H9 (cell line): ENCODE data around the gene PIP5K1A. TPM values are rescaled to one million over a fixed set of nuclear protein-coding genes. Genes with fewer than 3 reads are reported as not detected.

Experiments used
- DNase-seq: peaks from one replicate; pipeline ENCODE4 v3.0.0-alpha.2; 2017
- H2AFZ ChIP-seq: one replicate; pipeline ENCODE4 v1.6.1; 2013; ENCODE audit warnings: mild to moderate bottlenecking, low read length, control low read depth, moderate library complexity
- H2AK5ac ChIP-seq: 2 replicates; pipeline ENCODE4 v1.6.1; 2013; ENCODE audit warnings: low read length, control low read depth, mixed read lengths; ENCODE audit not compliant: insufficient read length
- H2BK120ac ChIP-seq: one replicate; pipeline ENCODE4 v1.6.1; 2013; ENCODE audit warnings: low read depth, mild to moderate bottlenecking, low read length, control low read depth, inconsistent platforms; ENCODE audit not compliant: poor library complexity, severe bottlenecking
- H2BK12ac ChIP-seq: 2 replicates; pipeline ENCODE4 v1.6.1; 2013; ENCODE audit warnings: low read length, control low read depth, mixed read lengths, low read depth; ENCODE audit not compliant: insufficient read length
- H2BK15ac ChIP-seq: 2 replicates; pipeline ENCODE4 v1.6.1; 2013; ENCODE audit warnings: low read depth, low read length, control low read depth
- H2BK20ac ChIP-seq: one replicate; pipeline ENCODE4 v1.6.1; 2013; ENCODE audit warnings: low read depth, mild to moderate bottlenecking, low read length, control low read depth, inconsistent platforms; ENCODE audit not compliant: poor library complexity, severe bottlenecking
- H2BK5ac ChIP-seq: 2 replicates; pipeline ENCODE4 v1.6.1; 2013; ENCODE audit warnings: low read length, control low read depth, mixed read lengths; ENCODE audit not compliant: insufficient read length
- H3K14ac ChIP-seq: 2 replicates; pipeline ENCODE4 v1.6.1; 2013; ENCODE audit warnings: low read length, control low read depth; ENCODE audit not compliant: insufficient read depth
- H3K18ac ChIP-seq: 2 replicates; pipeline ENCODE4 v1.6.1; 2013; ENCODE audit warnings: low read depth, mild to moderate bottlenecking, mixed read lengths, low read length, control low read depth; ENCODE audit not compliant: insufficient read length
- H3K23ac ChIP-seq: 2 replicates; pipeline ENCODE4 v1.6.1; 2013; ENCODE audit warnings: low read length, control low read depth, mixed read lengths, low read depth; ENCODE audit not compliant: insufficient read length
- H3K23me2 ChIP-seq: 2 replicates; pipeline ENCODE4 v1.6.1; 2013; ENCODE audit warnings: low read depth, mild to moderate bottlenecking, mixed read lengths, low read length, control low read depth; ENCODE audit not compliant: insufficient read length, poor library complexity, severe bottlenecking
- H3K27ac ChIP-seq: 2 replicates; pipeline ENCODE4 v1.5.1; 2013; ENCODE audit warnings: low read length, control low read depth, mixed read lengths, low read depth; ENCODE audit not compliant: insufficient read length
- H3K27me3 ChIP-seq: 2 replicates; pipeline ENCODE4 v1.6.1; 2013; ENCODE audit warnings: low read length, control low read depth, inconsistent platforms; ENCODE audit not compliant: insufficient read depth
- H3K4ac ChIP-seq: 2 replicates; pipeline ENCODE4 v1.6.1; 2013; ENCODE audit warnings: low read depth, mild to moderate bottlenecking, control low read depth, inconsistent platforms, low read length, moderate library complexity
- H3K4me1 ChIP-seq: 2 replicates; pipeline ENCODE4 v1.6.1; 2013; ENCODE audit warnings: low read length, control low read depth, inconsistent platforms; ENCODE audit not compliant: insufficient read depth
- H3K4me2 ChIP-seq: 2 replicates; pipeline ENCODE4 v1.6.1; 2013; ENCODE audit warnings: low read length, control low read depth, mixed read lengths; ENCODE audit not compliant: insufficient read length, insufficient read depth
- H3K56ac ChIP-seq: 2 replicates; pipeline ENCODE4 v1.6.1; 2013; ENCODE audit warnings: low read depth, mild to moderate bottlenecking, mixed read lengths, low read length, control low read depth; ENCODE audit not compliant: insufficient read length
- H3K79me1 ChIP-seq: 2 replicates; pipeline ENCODE4 v1.6.1; 2013; ENCODE audit warnings: low read depth, mild to moderate bottlenecking, moderate library complexity, low read length, control low read depth, inconsistent platforms; ENCODE audit not compliant: insufficient read depth, poor library complexity, severe bottlenecking
- H3K79me2 ChIP-seq: 2 replicates; pipeline ENCODE4 v1.6.1; 2013; ENCODE audit warnings: low read length, control low read depth, inconsistent platforms; ENCODE audit not compliant: insufficient read depth
- H3K9ac ChIP-seq: 2 replicates; pipeline ENCODE4 v1.6.1; 2013; ENCODE audit warnings: low read length, control low read depth, mixed read lengths; ENCODE audit not compliant: insufficient read length; ENCODE audit errors: extremely low read depth
- H3K9me3 ChIP-seq: one replicate; pipeline ENCODE4 v1.6.1; 2013; ENCODE audit warnings: low read depth, low read length, inconsistent platforms; ENCODE audit not compliant: control insufficient read depth
- H3T11ph ChIP-seq: one replicate; pipeline ENCODE4 v1.6.1; 2013; ENCODE audit warnings: mild to moderate bottlenecking, low read length, control low read depth, inconsistent platforms
- H4K20me1 ChIP-seq: one replicate; pipeline ENCODE4 v1.6.1; 2013; ENCODE audit not compliant: control insufficient read depth, insufficient read length, insufficient read depth
- H4K5ac ChIP-seq: 2 replicates; pipeline ENCODE4 v1.6.1; 2013; ENCODE audit warnings: low read depth, mild to moderate bottlenecking, mixed read lengths, low read length, control low read depth; ENCODE audit not compliant: insufficient read length
- H4K8ac ChIP-seq: replicated peaks from 2 replicates; pipeline ENCODE4 v1.6.1; 2013; ENCODE audit warnings: low read length, control low read depth, mixed read lengths, low read depth; ENCODE audit not compliant: insufficient read length
- H4K91ac ChIP-seq: 2 replicates; pipeline ENCODE4 v1.6.1; 2013; ENCODE audit warnings: low read depth, mild to moderate bottlenecking, moderate library complexity, mixed read lengths, low read length, control low read depth; ENCODE audit not compliant: insufficient read length
- H3K27ac Mint-ChIP-seq, 3 experiments: 2 replicates in 2 of 3; 3 replicates in 1 of 3; pipeline ENCODE4 v1.8.0; 2020 to 2021; ENCODE audit warnings: mixed read lengths in 3 of 3, mild to moderate bottlenecking in 1 of 3, moderate library complexity in 1 of 3
- H3K27me3 Mint-ChIP-seq: 2 replicates; pipeline ENCODE4 v1.8.0; 2021; ENCODE audit warnings: low read depth, mild to moderate bottlenecking, moderate library complexity, mixed read lengths
- H3K36me3 Mint-ChIP-seq, 3 experiments: 2 replicates in 2 of 3; 3 replicates in 1 of 3; pipeline ENCODE4 v1.8.0; 2020 to 2021; ENCODE audit warnings: low read depth in 3 of 3, mixed read lengths in 3 of 3; ENCODE audit not compliant: insufficient read depth in 1 of 3
- H3K4me1 Mint-ChIP-seq, 2 experiments: 2 replicates each; pipeline ENCODE4 v1.8.0; 2020; ENCODE audit warnings: mixed read lengths in 2 of 2
- H3K4me3 Mint-ChIP-seq, 2 experiments: 2 replicates in 1 of 2; 3 replicates in 1 of 2; pipeline ENCODE4 v1.8.0; 2020 to 2021; ENCODE audit warnings: mild to moderate bottlenecking in 2 of 2, mixed read lengths in 2 of 2, moderate library complexity in 1 of 2
- H3K9me3 Mint-ChIP-seq, 2 experiments: 2 replicates in 1 of 2; 3 replicates in 1 of 2; pipeline ENCODE4 v1.8.0; 2020; ENCODE audit warnings: mild to moderate bottlenecking in 2 of 2, mixed read lengths in 2 of 2, moderate library complexity in 1 of 2
- WGBS: extraction: QIAGEN DNeasy Blood & Tissue Kit; methylation state at CpG from one replicate; pipeline ENCODE4 v1.1.7; 2013; ENCODE audit warnings: missing lambda C conversion rate, low lambda C conversion rate, mixed read lengths; ENCODE audit not compliant: insufficient read length; ENCODE audit errors: extremely low coverage; 5-methylcytosine and 5-hydroxymethylcytosine counted together
- total RNA-seq: library from RNA; stranded (reverse); gene quantifications from 2 replicates; pipeline ENCODE4 v1.2.1, GENCODE V29; 2021
- TF ChIP-seq, protein P1 (sequence below): fragments of 200-600 bp; sonication (generic); conservative IDR thresholded peaks from 3 replicates; pipeline ENCODE4 v1.8.0; 2021; ENCODE audit warnings: antibody characterized with exemption, mild to moderate bottlenecking

Gene PIP5K1A
- total RNA-seq, 1 experiment from 2014 or later, result 94.6 TPM

DNA sequence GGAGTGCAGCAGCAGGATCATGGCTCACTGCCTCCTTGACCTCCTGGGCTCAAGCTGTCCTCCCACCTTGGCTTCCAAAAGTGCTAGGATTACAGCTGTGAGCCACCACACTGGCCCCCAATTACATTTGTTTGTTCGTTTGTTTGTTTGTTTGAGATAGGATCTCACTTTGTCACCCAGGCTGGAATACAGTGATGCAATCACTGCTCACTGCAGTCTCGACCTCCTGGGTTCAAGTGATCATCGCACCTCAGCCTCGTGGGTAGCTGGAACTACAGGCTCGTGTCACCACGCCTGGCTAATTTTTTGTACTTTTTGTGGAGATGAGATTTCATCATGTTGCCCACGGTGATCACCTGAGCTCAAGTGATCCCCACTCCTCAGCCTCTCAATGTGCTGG is 6.3 kb upstream of the PIP5K1A start:
- Histone ChIP-seq H3K4me1 (no peaks in the 10 kb centered on the region), H3K27me3 (no peaks in the 10 kb centered on the region), H2AFZ (no peak overlapping the region), H3T11ph (no peak overlapping the region), H3K18ac (no peak overlapping the region), H2BK5ac (no peak overlapping the region), H3K9me3 (no peaks in the 10 kb centered on the region), H3K4ac (no peak overlapping the region), H2AK5ac (no peak overlapping the region), H3K9ac (no peak overlapping the region), H4K20me1 (no peaks in the 10 kb centered on the region), H3K79me1 (no peaks in the 10 kb centered on the region), H4K91ac (no peak overlapping the region), H2BK15ac (no peak overlapping the region), H2BK20ac (no peak overlapping the region), H3K56ac (no peak overlapping the region), H3K4me2 (no peak overlapping the region), H3K23ac (no peak overlapping the region), H2BK12ac (no peak overlapping the region), H3K23me2 (peaks cover 4% of the 10 kb centered on the region), H3K27ac (no peak overlapping the region), H4K5ac (no peak overlapping the region), H3K79me2 (peaks cover 12% of the 10 kb centered on the region; the same call in 1 of the 2 replicates), H4K8ac (no peak overlapping the region), H3K14ac (no peak overlapping the region), H2BK120ac (no peak overlapping the region)
- H3K36me3 Mint-ChIP-seq, result peaks cover 0 to 4% (median 0%) of the 10 kb centered on the region in 3 experiments; a peak in 1 of 7 replicates
- WGBS, result no CpG with 5 or more reads among the region's 7 CpGs
- peak overlapping the region in 1 of 2 experiments; percentile 47; a peak in 1 of 5 replicates for H3K4me3 Mint-ChIP-seq
- TF ChIP-seq, protein P1, sequence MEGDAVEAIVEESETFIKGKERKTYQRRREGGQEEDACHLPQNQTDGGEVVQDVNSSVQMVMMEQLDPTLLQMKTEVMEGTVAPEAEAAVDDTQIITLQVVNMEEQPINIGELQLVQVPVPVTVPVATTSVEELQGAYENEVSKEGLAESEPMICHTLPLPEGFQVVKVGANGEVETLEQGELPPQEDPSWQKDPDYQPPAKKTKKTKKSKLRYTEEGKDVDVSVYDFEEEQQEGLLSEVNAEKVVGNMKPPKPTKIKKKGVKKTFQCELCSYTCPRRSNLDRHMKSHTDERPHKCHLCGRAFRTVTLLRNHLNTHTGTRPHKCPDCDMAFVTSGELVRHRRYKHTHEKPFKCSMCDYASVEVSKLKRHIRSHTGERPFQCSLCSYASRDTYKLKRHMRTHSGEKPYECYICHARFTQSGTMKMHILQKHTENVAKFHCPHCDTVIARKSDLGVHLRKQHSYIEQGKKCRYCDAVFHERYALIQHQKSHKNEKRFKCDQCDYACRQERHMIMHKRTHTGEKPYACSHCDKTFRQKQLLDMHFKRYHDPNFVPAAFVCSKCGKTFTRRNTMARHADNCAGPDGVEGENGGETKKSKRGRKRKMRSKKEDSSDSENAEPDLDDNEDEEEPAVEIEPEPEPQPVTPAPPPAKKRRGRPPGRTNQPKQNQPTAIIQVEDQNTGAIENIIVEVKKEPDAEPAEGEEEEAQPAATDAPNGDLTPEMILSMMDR, result no peak
- no peak overlapping the region for H3K27ac Mint-ChIP-seq
- peaks cover 6 to 15% of the 10 kb centered on the region in 2 experiments for H3K4me1 Mint-ChIP-seq
- peaks cover 4% of the 10 kb centered on the region; the same call in 1 of the 2 replicates for H3K27me3 Mint-ChIP-seq
- no peaks in the 10 kb centered on the region; a peak in 1 of 5 replicates for H3K9me3 Mint-ChIP-seq
- no peak for DNase-seq
